ENCODE data around the gene SNAPC5. TPM values are rescaled to one million over a fixed set of nuclear protein-coding genes. Genes with fewer than 3 reads are reported as not detected.

SNAPC5 gene
- total and polyA plus RNA-seq, 10 of the 15 experiments (the other 5 are each of a cell fraction or from before 2014, with no cell fraction given), result 14.4 to 53.5 (median 36.9) TPM

GRCh38 chr15:66504563-66505429 is 7.2 kb upstream of the SNAPC5 start, which contains the start of the genes RPL4 and ZWILCH (continued):
- no peak for TF ChIP-seq ZBTB4 (CRISPR knock-in tag; IDR thresholded peaks at IDR 0.05)
- no peak for TF ChIP-seq SIX5 (IDR thresholded peaks at IDR 0.05; ENCODE audit: low read depth, low read length, severe bottlenecking)
- TF ChIP-seq SMC3 (IDR thresholded peaks at IDR 0.05; ENCODE audit: borderline replicate concordance, low read length), result no peak
- no peak for TF ChIP-seq YBX1 (IDR thresholded peaks at IDR 0.05)
- no peak for TF ChIP-seq CBX3 (IDR thresholded peaks at IDR 0.05; ENCODE audit: borderline replicate concordance, low read depth)
- no peak for TF ChIP-seq DPF2 (IDR thresholded peaks at IDR 0.05)
- TF ChIP-seq STAT1 (conservative IDR thresholded peaks at IDR 0.05), result no peak
- no peak; the same call in 1 of the 2 replicates for TF ChIP-seq JUNB (IDR thresholded peaks at IDR 0.05)
- peak; percentile 11; the same call in 1 of the 2 replicates for TF ChIP-seq MEF2A (IDR thresholded peaks at IDR 0.05; ENCODE audit: insufficient read depth, low read depth, low read length)
- TF ChIP-seq SUPT20H (IDR thresholded peaks at IDR 0.05; ENCODE audit: borderline replicate concordance, control insufficient read depth, low read depth, low read length), result no peak
- TF ChIP-seq RFX5 (IDR thresholded peaks at IDR 0.05; ENCODE audit: low read depth, low read length), result no peak
- peak; percentile 51; the same call in 1 of the 2 replicates for TF ChIP-seq TCF7 (IDR thresholded peaks at IDR 0.05; ENCODE audit: borderline replicate concordance)
- no peak for TF ChIP-seq STAT3 (IDR thresholded peaks at IDR 0.05; ENCODE audit: low read depth, low read length)
- no peak for TF ChIP-seq MYB (IDR thresholded peaks at IDR 0.05; ENCODE audit: borderline replicate concordance, low read depth, low read length)
- no peak for TF ChIP-seq ZSCAN29 (IDR thresholded peaks at IDR 0.05)
- no peak for TF ChIP-seq CHD1 (IDR thresholded peaks at IDR 0.05; ENCODE audit: low read depth, low read length)
- no peak for TF ChIP-seq RBBP5 (conservative IDR thresholded peaks at IDR 0.05)
- TF ChIP-seq, protein P1, sequence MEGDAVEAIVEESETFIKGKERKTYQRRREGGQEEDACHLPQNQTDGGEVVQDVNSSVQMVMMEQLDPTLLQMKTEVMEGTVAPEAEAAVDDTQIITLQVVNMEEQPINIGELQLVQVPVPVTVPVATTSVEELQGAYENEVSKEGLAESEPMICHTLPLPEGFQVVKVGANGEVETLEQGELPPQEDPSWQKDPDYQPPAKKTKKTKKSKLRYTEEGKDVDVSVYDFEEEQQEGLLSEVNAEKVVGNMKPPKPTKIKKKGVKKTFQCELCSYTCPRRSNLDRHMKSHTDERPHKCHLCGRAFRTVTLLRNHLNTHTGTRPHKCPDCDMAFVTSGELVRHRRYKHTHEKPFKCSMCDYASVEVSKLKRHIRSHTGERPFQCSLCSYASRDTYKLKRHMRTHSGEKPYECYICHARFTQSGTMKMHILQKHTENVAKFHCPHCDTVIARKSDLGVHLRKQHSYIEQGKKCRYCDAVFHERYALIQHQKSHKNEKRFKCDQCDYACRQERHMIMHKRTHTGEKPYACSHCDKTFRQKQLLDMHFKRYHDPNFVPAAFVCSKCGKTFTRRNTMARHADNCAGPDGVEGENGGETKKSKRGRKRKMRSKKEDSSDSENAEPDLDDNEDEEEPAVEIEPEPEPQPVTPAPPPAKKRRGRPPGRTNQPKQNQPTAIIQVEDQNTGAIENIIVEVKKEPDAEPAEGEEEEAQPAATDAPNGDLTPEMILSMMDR (IDR thresholded peaks at IDR 0.05 in 2 of 3, conservative IDR thresholded peaks at IDR 0.05 in 1 of 3; ENCODE audit: control insufficient read depth in 2 of 3, extremely low read depth in 1 of 3, insufficient read depth in 1 of 3, low read depth in 3 of 3, low read length in 3 of 3), result no peak
- 0 out of 2 replicates have a peak, but pooled peaks have one; percentile 64 for TF ChIP-seq GATAD2B (conservative IDR thresholded peaks at IDR 0.05; ENCODE audit: low read depth)
- peak; percentile 96 for TF ChIP-seq YY1 (IDR thresholded peaks at IDR 0.05; ENCODE audit: low read depth, low read length)
- no peak; the same call in 1 of the 2 replicates for TF ChIP-seq TBL1XR1 (IDR thresholded peaks at IDR 0.05; ENCODE audit: low read depth, low read length)
- peak; percentile 96 for TF ChIP-seq E2F8 (IDR thresholded peaks at IDR 0.05; ENCODE audit: low read depth, partially characterized antibody)

Measured in GM12878 (cell line).